Spleen (tissue), 11 donors: ENCODE results near the gene P4HB. TPM values are rescaled to one million over a fixed set of nuclear protein-coding genes. Genes with fewer than 3 reads are reported as not detected.
A peak's percentile ranks its signal among the peaks of the same experiment; 100 is the strongest.

Source experiments
- DNase-seq: peaks from one replicate; pipeline ENCODE4 v3.0.0-alpha.2; 2020
- H3K27ac ChIP-seq, 8 donors: fragments of 200-600 bp; sonication (generic) in 7 of 8; 1 replicate in 4 of 8; 2 replicates in 4 of 8; pipeline versions ENCODE4 v1.5.0 to v1.8.0; 2016 to 2021; ENCODE audit warnings: inconsistent platforms in 4 of 8, mild to moderate bottlenecking in 4 of 8, moderate library complexity in 1 of 8
- H3K27me3 ChIP-seq, 7 donors: fragments of 200-600 bp; sonication (generic) in 6 of 7; replicated peaks in 1 of 7; 1 replicate in 4 of 7; 2 replicates in 3 of 7; pipeline versions ENCODE4 v1.5.0 to v1.8.0; 2016 to 2021; ENCODE audit warnings: inconsistent platforms in 3 of 7, mild to moderate bottlenecking in 1 of 7
- H3K36me3 ChIP-seq, 6 donors: fragments of 200-600 bp; sonication (generic) in 5 of 6; 1 replicate in 4 of 6; 2 replicates in 2 of 6; pipeline versions ENCODE4 v1.5.0 to v1.8.0; 2016 to 2021; ENCODE audit warnings: inconsistent platforms in 2 of 6
- H3K4me1 ChIP-seq, 6 donors: fragments of 200-600 bp; sonication (generic) in 5 of 6; 1 replicate in 3 of 6; 2 replicates in 3 of 6; pipeline versions ENCODE4 v1.5.0 to v1.8.0; 2016 to 2021; ENCODE audit warnings: inconsistent platforms in 3 of 6
- H3K4me3 ChIP-seq, 8 donors: fragments of 200-600 bp; sonication (generic) in 7 of 8; 1 replicate in 4 of 8; 2 replicates in 4 of 8; pipeline versions ENCODE4 v1.5.0 to v1.8.0; 2016 to 2021; ENCODE audit warnings: inconsistent platforms in 4 of 8, mild to moderate bottlenecking in 4 of 8, moderate library complexity in 2 of 8
- H3K9me3 ChIP-seq, 8 donors: fragments of 200-600 bp; sonication (generic) in 7 of 8; 1 replicate in 4 of 8; 2 replicates in 4 of 8; pipeline versions ENCODE4 v1.5.0 to v1.8.0; 2016 to 2021; ENCODE audit warnings: inconsistent platforms in 4 of 8
- CTCF ChIP-seq, 11 experiments: fragments of 200-600 bp in 7 of 11; fragments of 450-650 bp in 4 of 11; sonication (generic) in 4 of 11; IDR thresholded peaks in 8 of 11; conservative IDR thresholded peaks in 3 of 11; 1 replicate in 7 of 11; 2 replicates in 4 of 11; pipeline versions ENCODE4 v1.4.0 to v1.8.0; 2016 to 2021; ENCODE audit warnings: antibody characterized with exemption in 11 of 11, inconsistent platforms in 4 of 11, mild to moderate bottlenecking in 1 of 11
- POLR2A ChIP-seq, 3 donors: fragments of 450-650 bp; IDR thresholded peaks; one replicate each; pipeline ENCODE4 v1.5.1; 2017; ENCODE audit warnings: antibody characterized with exemption in 3 of 3, mild to moderate bottlenecking in 1 of 3
- POLR2AphosphoS5 ChIP-seq, 3 donors: sonication (generic); formaldehyde crosslinking; IDR thresholded peaks; one replicate each; pipeline ENCODE4 v1.5.1; 2017; ENCODE audit warnings: antibody characterized with exemption in 3 of 3
- WGBS, 5 donors: extraction: QIAGEN DNeasy Blood & Tissue Kit in 3 of 5; methylation state at CpG; one replicate each; pipeline versions ENCODE4 v1.1.5 to v1.1.7; 2013 to 2018; 5-methylcytosine and 5-hydroxymethylcytosine counted together
- intact Hi-C: fragments of 100-400 bp; cut with DNase I; formaldehyde crosslinking; loops from one replicate; pipeline ENCODE4 v1.15.0; 2023; ENCODE audit warnings: low total_unique reads
- polyA plus RNA-seq, 3 donors: library from polyadenylated mRNA; stranded (reverse); fragments of 200-250 nt; gene quantifications; one replicate each; pipeline ENCODE4 v1.2.1, GENCODE V29; 2013
- total RNA-seq, 7 donors: library from RNA; depleted of rRNA in 3 of 7; stranded (reverse); fragments of >200 nt in 3 of 7; fragmentation: NEBNext Ultra II Directional in 4 of 7; extraction: Animal tissue kit (Norgen Biotek cat#: 25700) in 4 of 7; gene quantifications; one replicate each; pipeline versions ENCODE4 v1.1.0 to v1.2.1, GENCODE V29; 2016 to 2021
- donor health status: healthy with polysubstance abuse.
- donor health status: DM: no; HTN: no; CAD: no; lungs with moderate emphysema.
- donor health status: DM: no; HTN: no; CAD: no.
- donor health status: Bipolar disorder and iron deficiency.
- donor health status: healthy.
- donor health status: DM: no; HTN: no; CAD: no.
- donor health status: DM: yes; HTN: yes; CAD: no.

Gene P4HB
- total and polyA plus RNA-seq, 10 donors: 161 to 1,208 (median 646) TPM

GRCh38 chr17:81898029-81898866 lies 37.9 kb upstream of the P4HB start:
- Histone ChIP-seq H3K4me1 (peaks cover 0 to 32% (median 18%) of the 10 kb centered on the region in 6 donors), H3K4me3 (no peak overlapping the region), H3K36me3 (peaks cover 0 to 79% (median 67%) of the 10 kb centered on the region in 6 donors), H3K27ac (no peak overlapping the region), H3K27me3 (peaks cover 0 to 26% (median 16%) of the 10 kb centered on the region in 7 donors), H3K9me3 (no peaks in the 10 kb centered on the region)
- DNase-seq: no peak
- 90 to 97% (median 93%) methylated on average over 16 to 19 of the region's 19 CpGs for WGBS, 5 donors
- intact Hi-C loops: no loop called here
- TF ChIP-seq POLR2AphosphoS5 (IDR thresholded peaks at IDR 0.05): no peak
- TF ChIP-seq POLR2A (IDR thresholded peaks at IDR 0.05): no peak
- TF ChIP-seq CTCF (IDR thresholded peaks at IDR 0.05 in 8 of 11, conservative IDR thresholded peaks at IDR 0.05 in 3 of 11): no peak

- WGBS, 5 donors: 86 to 92% (median 91%) methylated on average over 11 of the region's 11 CpGs
These were observed 35.1 kb upstream of the P4HB start for GRCh38 chr17:81895400-81895799.

GRCh38 chr17:81891303-81891552 lies 30.9 kb upstream of the P4HB start:
- Histone ChIP-seq H3K27ac (peak overlapping the region; percentile 87 to 97 (median 94)), H3K36me3 (peaks cover 4 to 72% (median 61%) of the 10 kb centered on the region in 6 donors), H3K4me1 (peaks cover 12 to 59% (median 34%) of the 10 kb centered on the region in 6 donors), H3K9me3 (no peaks in the 10 kb centered on the region), H3K27me3 (no peaks in the 10 kb centered on the region), H3K4me3 (peak overlapping the region; percentile 67 to 97 (median 86))
- intact Hi-C loops: no loop called here
- WGBS, 5 donors: 0 to 1% (median 0%) methylated on average over 2 to 40 of the region's 40 CpGs
- TF ChIP-seq POLR2A (IDR thresholded peaks at IDR 0.05) (no peak), CTCF (IDR thresholded peaks at IDR 0.05 in 8 of 11, conservative IDR thresholded peaks at IDR 0.05 in 3 of 11) (no peak), POLR2AphosphoS5 (IDR thresholded peaks at IDR 0.05) (no peak)
- DNase-seq: no peak

More at GRCh38 chr17:81895400-81895799, 35.1 kb upstream of the P4HB start:
- TF ChIP-seq POLR2A (IDR thresholded peaks at IDR 0.05) (no peak), POLR2AphosphoS5 (IDR thresholded peaks at IDR 0.05) (no peak), CTCF (IDR thresholded peaks at IDR 0.05 in 8 of 11, conservative IDR thresholded peaks at IDR 0.05 in 3 of 11) (no peak)
- no peak overlapping the region for H3K4me3 ChIP-seq
- H3K27ac ChIP-seq: no peak overlapping the region
- intact Hi-C loops: no loop called here
- peaks cover 0 to 72% (median 63%) of the 10 kb centered on the region in 6 donors for H3K36me3 ChIP-seq
- H3K4me1 ChIP-seq: peaks cover 5 to 32% (median 19%) of the 10 kb centered on the region in 6 donors
- no peaks in the 10 kb centered on the region for H3K27me3 ChIP-seq
- no peaks in the 10 kb centered on the region for H3K9me3 ChIP-seq
- no peak for DNase-seq
